B cell (primary cell): Measurements from ENCODE around the gene SLC4A11. TPM values are rescaled to one million over a fixed set of nuclear protein-coding genes. Genes with fewer than 3 reads are reported as not detected.
A peak's percentile ranks its signal among the peaks of the same experiment; 100 is the strongest.
"Not testable (repeated sequence)": the region's sequence is repeated elsewhere in the genome, so short reads cannot be mapped to it uniquely, and the experiment has no call there.

Experiments used
- ATAC-seq: fragments of 200-7000 bp; cut with Tn5 transposase; one replicate; pipeline ENCODE4 v1.10.0; 2021; ENCODE audit warnings: low read depth, mild to moderate bottlenecking, moderate number of reproducible peaks, moderate library complexity
- CTCF ChIA-PET: fragments of 350-600 bp; sonication (Branson Sonifier 250); formaldehyde crosslinking; loops from one replicate; lab custom pipeline; 2021; ENCODE audit warnings: antibody characterized with exemption, inconsistent platforms; lab: Charles Lee
- POLR2A ChIA-PET: fragments of 350-600 bp; sonication (Branson Sonifier 250); formaldehyde crosslinking; loops from one replicate; lab custom pipeline; 2021; ENCODE audit warnings: antibody characterized with exemption; lab: Charles Lee
- DNase-seq: peaks from one replicate; pipeline ENCODE4 v3.0.0; 2013
- H2AFZ ChIP-seq: 2 replicates; pipeline ENCODE4 v1.6.1; 2012; ENCODE audit warnings: mild to moderate bottlenecking, low read depth, low read length; ENCODE audit not compliant: insufficient read depth, poor library complexity, severe bottlenecking
- H3K27ac ChIP-seq, 2 donors: 1 replicate in 1 of 2; 2 replicates in 1 of 2; pipeline ENCODE4 v1.5.1; 2012 to 2013; ENCODE audit warnings: low read length in 2 of 2, mild to moderate bottlenecking in 2 of 2, moderate library complexity in 1 of 2
- H3K27me3 ChIP-seq, 4 experiments: fragments of 200-600 bp in 1 of 4; sonication (generic) in 1 of 4; replicated peaks in 1 of 4; 1 replicate in 2 of 4; 2 replicates in 2 of 4; pipeline versions ENCODE4 v1.6.1 to v1.7.0; 2013 to 2016; ENCODE audit warnings: low read length in 3 of 4, mild to moderate bottlenecking in 2 of 4, mixed read lengths in 1 of 4, moderate library complexity in 1 of 4; ENCODE audit not compliant: insufficient read depth in 4 of 4, control insufficient read depth in 3 of 4; ENCODE audit errors: control extremely low read depth in 1 of 4
- H3K36me3 ChIP-seq, 2 experiments: replicated peaks in 1 of 2; 1 replicate in 1 of 2; 2 replicates in 1 of 2; pipeline versions ENCODE4 v1.6.1 to v1.7.1; 2013; ENCODE audit warnings: low read length in 1 of 2; ENCODE audit not compliant: insufficient read depth in 2 of 2, control insufficient read depth in 1 of 2; ENCODE audit errors: control extremely low read depth in 1 of 2, extremely low read depth in 1 of 2
- H3K4me1 ChIP-seq, 2 donors: fragments of 200-600 bp in 1 of 2; sonication (generic) in 1 of 2; 1 replicate in 1 of 2; 2 replicates in 1 of 2; pipeline versions ENCODE4 v1.5.1 to v1.6.1; 2013 to 2017; ENCODE audit warnings: low read length in 2 of 2; ENCODE audit not compliant: control insufficient read depth in 2 of 2, insufficient read depth in 2 of 2
- H3K4me2 ChIP-seq: replicated peaks from 2 replicates; pipeline ENCODE3; 2012; ENCODE audit warnings: mild to moderate bottlenecking, low read depth, low read length; ENCODE audit not compliant: poor library complexity, severe bottlenecking
- H3K4me3 ChIP-seq, 5 experiments: fragments of 200-600 bp in 1 of 5; sonication (generic) in 1 of 5; 1 replicate in 3 of 5; 2 replicates in 2 of 5; pipeline versions ENCODE4 v1.5.1 to v1.7.0; 2011 to 2016; ENCODE audit warnings: low read length in 4 of 5, mild to moderate bottlenecking in 4 of 5, low read depth in 2 of 5, control low read depth in 1 of 5, moderate library complexity in 1 of 5; ENCODE audit not compliant: insufficient read depth in 1 of 5; ENCODE audit errors: control extremely low read depth in 1 of 5, extremely low read depth in 1 of 5
- H3K79me2 ChIP-seq: fragments of 200-600 bp; sonication (generic); one replicate; pipeline ENCODE4 v1.6.0; 2016; ENCODE audit warnings: low read length; ENCODE audit not compliant: control insufficient read depth, insufficient read depth
- H3K9ac ChIP-seq: fragments of 200-600 bp; sonication (generic); 2 replicates; pipeline ENCODE4 v1.6.1; 2017; ENCODE audit warnings: mild to moderate bottlenecking, low read length, moderate library complexity
- H3K9me3 ChIP-seq, 3 donors: one replicate each; pipeline versions ENCODE4 v1.6.1 to v1.7.1; 2013; ENCODE audit warnings: low read length in 2 of 3; ENCODE audit not compliant: control insufficient read depth in 2 of 3, insufficient read depth in 1 of 3; ENCODE audit errors: control extremely low read depth in 1 of 3
- H4K20me1 ChIP-seq: 2 replicates; pipeline ENCODE4 v1.6.0; 2012; ENCODE audit warnings: mild to moderate bottlenecking, low read length; ENCODE audit not compliant: insufficient read depth, control insufficient read depth, poor library complexity, severe bottlenecking
- H3K27ac Mint-ChIP-seq: one replicate; pipeline ENCODE4 v1.8.0; 2021; ENCODE audit warnings: mixed read lengths
- H3K27me3 Mint-ChIP-seq: one replicate; pipeline ENCODE4 v1.8.0; 2021; ENCODE audit warnings: mixed read lengths
- H3K4me1 Mint-ChIP-seq: one replicate; pipeline ENCODE4 v1.8.0; 2021; ENCODE audit warnings: mixed read lengths
- H3K4me3 Mint-ChIP-seq: one replicate; pipeline ENCODE4 v1.8.0; 2021; ENCODE audit warnings: mixed read lengths
- H3K9me3 Mint-ChIP-seq: one replicate; pipeline ENCODE4 v1.8.0; 2022; ENCODE audit warnings: mixed read lengths; ENCODE audit not compliant: insufficient read depth
- EZH2 ChIP-seq: IDR thresholded peaks from 2 replicates; pipeline ENCODE4 v1.6.1; 2012; ENCODE audit warnings: borderline replicate concordance, low read depth, mild to moderate bottlenecking, moderate library complexity, low read length; ENCODE audit not compliant: insufficient read depth, poor library complexity, severe bottlenecking
- WGBS: methylation state at CpG from one replicate; pipeline ENCODE4 v1.1.5; 2013; ENCODE audit warnings: missing lambda C conversion rate; ENCODE audit not compliant: insufficient coverage; 5-methylcytosine and 5-hydroxymethylcytosine counted together
- intact Hi-C: fragments of 100-400 bp; cut with micrococcal nuclease; formaldehyde crosslinking; loops from one replicate; pipeline ENCODE4 v1.10.0; 2022
- polyA plus RNA-seq: library from polyadenylated mRNA; depleted of rRNA; stranded (reverse); fragments of >200 nt; gene quantifications from 2 replicates; pipeline ENCODE4 v1.2.3, GENCODE V29; 2012
- total RNA-seq, 2 donors: library from RNA; stranded (reverse); fragments of 120-200 nt in 1 of 2; gene quantifications; 1 replicate in 1 of 2; 2 replicates in 1 of 2; pipeline versions ENCODE4 v1.2.3 to v1.2.4, GENCODE V29; 2013 to 2022
- TF ChIP-seq, protein P1 (sequence below): fragments of 200-600 bp; IDR thresholded peaks from one replicate; pipeline ENCODE4 v1.8.0; 2022; ENCODE audit warnings: antibody characterized with exemption, mild to moderate bottlenecking

SLC4A11 gene
- total and polyA plus RNA-seq, 2 donors (not counting 1 experiment from before 2014, with no cell fraction given): 0.85 to 1.6 TPM

DNA sequence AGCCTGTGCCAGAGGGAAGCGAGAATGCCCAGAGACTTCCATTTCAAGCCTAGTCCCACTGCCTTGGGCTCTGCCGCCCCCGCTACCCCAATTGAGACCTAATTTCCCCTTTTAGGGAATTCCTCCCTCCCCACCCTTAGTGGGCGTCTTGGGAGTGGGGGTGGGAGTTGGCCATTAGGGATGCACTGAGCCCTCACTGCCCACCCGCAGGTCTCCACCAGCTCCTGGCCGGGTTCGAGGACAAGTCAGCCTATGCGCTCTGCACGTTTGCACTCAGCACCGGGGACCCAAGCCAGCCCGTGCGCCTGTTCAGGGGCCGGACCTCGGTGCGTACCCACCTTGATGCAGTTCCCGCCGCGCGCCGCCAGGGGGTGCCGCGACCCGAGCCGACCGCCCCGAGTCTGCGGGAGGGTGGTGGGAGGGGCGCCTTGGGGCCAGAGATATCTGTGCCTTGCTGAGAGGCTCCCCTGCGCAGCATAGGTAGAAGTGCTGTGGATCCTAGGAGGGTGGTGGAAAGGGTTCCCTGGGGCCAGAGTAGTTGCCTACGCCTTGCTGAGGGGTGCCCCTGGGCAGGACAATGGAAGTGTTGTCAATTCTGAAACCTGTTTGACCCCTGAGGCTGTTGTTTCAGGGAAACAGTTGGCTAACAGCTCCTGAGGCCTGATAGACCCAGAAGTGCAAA is 20.5 kb downstream of the SLC4A11 start:
- H3K27ac Mint-ChIP-seq: no peak overlapping the region
- H3K27me3 Mint-ChIP-seq: no peaks in the 10 kb centered on the region
- no peak overlapping the region for H3K27ac ChIP-seq
- TF ChIP-seq EZH2: no peak
- TF ChIP-seq, protein P1, sequence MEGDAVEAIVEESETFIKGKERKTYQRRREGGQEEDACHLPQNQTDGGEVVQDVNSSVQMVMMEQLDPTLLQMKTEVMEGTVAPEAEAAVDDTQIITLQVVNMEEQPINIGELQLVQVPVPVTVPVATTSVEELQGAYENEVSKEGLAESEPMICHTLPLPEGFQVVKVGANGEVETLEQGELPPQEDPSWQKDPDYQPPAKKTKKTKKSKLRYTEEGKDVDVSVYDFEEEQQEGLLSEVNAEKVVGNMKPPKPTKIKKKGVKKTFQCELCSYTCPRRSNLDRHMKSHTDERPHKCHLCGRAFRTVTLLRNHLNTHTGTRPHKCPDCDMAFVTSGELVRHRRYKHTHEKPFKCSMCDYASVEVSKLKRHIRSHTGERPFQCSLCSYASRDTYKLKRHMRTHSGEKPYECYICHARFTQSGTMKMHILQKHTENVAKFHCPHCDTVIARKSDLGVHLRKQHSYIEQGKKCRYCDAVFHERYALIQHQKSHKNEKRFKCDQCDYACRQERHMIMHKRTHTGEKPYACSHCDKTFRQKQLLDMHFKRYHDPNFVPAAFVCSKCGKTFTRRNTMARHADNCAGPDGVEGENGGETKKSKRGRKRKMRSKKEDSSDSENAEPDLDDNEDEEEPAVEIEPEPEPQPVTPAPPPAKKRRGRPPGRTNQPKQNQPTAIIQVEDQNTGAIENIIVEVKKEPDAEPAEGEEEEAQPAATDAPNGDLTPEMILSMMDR: peak; percentile 96
- H3K27me3 ChIP-seq: no peaks in the 10 kb centered on the region
- peaks cover 0 to 33% of the 10 kb centered on the region in 2 experiments for H3K36me3 ChIP-seq
- peaks cover 19% of the 10 kb centered on the region for H3K4me1 Mint-ChIP-seq
- WGBS: 23% methylated on average over 26 of the region's 30 CpGs
- H3K4me1 ChIP-seq: peaks cover 20 to 28% of the 10 kb centered on the region in 2 donors
- H3K4me3 Mint-ChIP-seq: no peak overlapping the region
- H2AFZ ChIP-seq: peak overlapping the region; percentile 13
- H3K9ac ChIP-seq: no peak overlapping the region
- no peaks in the 10 kb centered on the region for H3K9me3 Mint-ChIP-seq
- H3K79me2 ChIP-seq: peaks cover 11% of the 10 kb centered on the region
- H3K9me3 ChIP-seq: no peaks in the 10 kb centered on the region
- H3K4me3 ChIP-seq: no peak overlapping the region
- ChIA-PET POLR2A (interaction anchor here (0.5 to 0.7 kb wide), 2 partner anchors 58 to 178 kb away, joined by 4 to 9 read pairs; no protein-coding TSS in a partner anchor), CTCF (interaction anchor here (0.6 to 8.0 kb wide), 14 partner anchors 10 to 492 kb away, joined by 3 to 76 read pairs (median 3); partner anchors contain the start of genes ITPA and SLC4A11)
- intact Hi-C loops: loop anchor here (1.0 to 5.0 kb wide), 2 partner anchors 14 to 254 kb away; partner anchors contain the start of genes ATRN and DDRGK1
- ATAC-seq (peak; percentile 70), DNase-seq (peak; percentile 79)
- H4K20me1 ChIP-seq: peaks cover 5% of the 10 kb centered on the region
- peak overlapping the region; percentile 55 for H3K4me2 ChIP-seq

DNA sequence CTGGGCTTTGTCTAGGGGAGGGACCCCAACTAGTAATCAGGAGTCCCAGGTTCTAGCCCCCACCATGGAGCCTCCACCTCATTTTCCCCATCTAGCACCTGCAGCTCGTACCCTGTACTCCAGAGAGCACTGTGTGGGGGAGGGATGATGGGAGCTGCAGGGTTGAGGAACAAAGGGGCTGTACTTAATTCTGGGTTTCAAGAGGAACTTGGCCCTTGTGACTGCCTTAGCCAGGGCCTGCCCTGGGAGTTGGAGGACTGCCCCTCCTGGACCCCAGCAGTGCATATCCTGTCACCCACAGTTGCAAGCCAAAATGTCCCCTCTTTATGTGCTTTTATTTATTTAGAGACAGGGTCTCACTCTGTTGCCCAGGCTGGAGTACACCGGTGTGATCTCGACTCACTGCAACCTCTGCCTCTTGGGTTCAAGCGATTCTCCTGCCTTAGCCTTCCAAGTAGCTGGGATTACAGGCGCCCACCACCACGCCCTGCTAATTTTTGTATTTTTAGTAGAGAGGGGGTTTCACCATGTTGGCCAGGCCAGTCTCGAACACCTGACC is 23.6 kb downstream of the SLC4A11 start:
- H3K27me3 ChIP-seq, H2AFZ ChIP-seq, POLR2A ChIA-PET, H3K9ac ChIP-seq, H3K4me2 ChIP-seq, H3K27ac Mint-ChIP-seq, H3K27me3 Mint-ChIP-seq, H3K9me3 ChIP-seq, ATAC-seq, H3K4me3 ChIP-seq, H3K9me3 Mint-ChIP-seq, DNase-seq, H3K4me1 Mint-ChIP-seq, H3K4me3 Mint-ChIP-seq, H3K27ac ChIP-seq: not testable (repeated sequence)
- Histone ChIP-seq H3K36me3 (peaks cover 0 to 23% of the 10 kb centered on the region in 2 experiments), H3K79me2 (peaks cover 35% of the 10 kb centered on the region), H3K4me1 (peaks cover 8 to 13% of the 10 kb centered on the region in 2 donors), H4K20me1 (peaks cover 11% of the 10 kb centered on the region)
- WGBS: 100% methylated on average over 1 of the region's 7 CpGs
- CTCF ChIA-PET: interaction anchor here (1.2 kb wide), 1 partner anchor 64 kb away, joined by 3 read pairs; no protein-coding TSS in a partner anchor
- intact Hi-C loops: loop anchor here (5.0 kb wide), 1 partner anchor 257 kb away; the partner anchor contains the start of gene ATRN
